DLD1 (cell line): ENCODE data around the gene BMP10.

Source experiments
- in situ Hi-C: cut with HindIII; loops from 2 replicates; pipeline ENCODE4 v1.10.0; 2017; ENCODE audit warnings: low sequenced_read_pairs

The BMP10 gene

GRCh38 chr2:68822207-68822872 lies 48.9 kb downstream of the BMP10 start:
- in situ Hi-C loops: no loop called here

- in situ Hi-C loops: no loop called here
Measured at GRCh38 chr2:68819556-68819955, 51.6 kb downstream of the BMP10 start.

- in situ Hi-C loops: no loop called here
Measured at GRCh38 chr2:68817306-68817705, 53.9 kb downstream of the BMP10 start.
